ENCODE results near the gene TTC9C. TPM values are rescaled to one million over a fixed set of nuclear protein-coding genes. Genes with fewer than 3 reads are reported as not detected.
A peak's percentile ranks its signal among the peaks of the same experiment; 100 is the strongest.

Gene TTC9C
- total RNA-seq, 1 donor from 2014 or later = 35.7 TPM

GRCh38 chr11:62786318-62787004 is 58.2 kb downstream of the TTC9C start:
- H3K4me3 ChIP-seq (ENCODE audit: low read depth, low read length) = peak overlapping the region; percentile 93
- no peak for DNase-seq (ENCODE audit: low read depth)
- TF ChIP-seq CTCF (conservative IDR thresholded peaks at IDR 0.05; ENCODE audit: low read depth, low read length) = peak; percentile 93

GRCh38 chr11:62787005-62787759 is 58.9 kb downstream of the TTC9C start, which contains the start of gene TMEM179B:
TSS of gene TMEM179B (plus strand) at chr11:62787402. CDS start at chr11:62787432, 30 bp downstream.
- peak within 1 kb of the TSS; percentile 93 for H3K4me3 ChIP-seq (ENCODE audit: low read depth, low read length)
- peak; percentile 69 for DNase-seq (ENCODE audit: low read depth)
- peak; percentile 63 for TF ChIP-seq CTCF (conservative IDR thresholded peaks at IDR 0.05; ENCODE audit: low read depth, low read length)

Other genes starting within 250 kb of the TTC9C start
- 198 and 296 TPM in 2 replicates for gene AHNAK, start 181.7 kb upstream of the TTC9C start, total RNA-seq
- gene EEF1G, start 154.6 kb upstream of the TTC9C start, total RNA-seq = 2,115 and 2,170 TPM in 2 replicates
- gene TUT1, start 137.0 kb upstream of the TTC9C start, total RNA-seq = 9.4 and 10.1 TPM in 2 replicates
- gene MTA2, start 126.6 kb upstream of the TTC9C start, total RNA-seq = 109 and 153 TPM in 2 replicates
- 29.7 and 31.8 TPM in 2 replicates for gene EML3, start 115.7 kb upstream of the TTC9C start, total RNA-seq
- 1.2 and 1.4 TPM in 2 replicates for gene ROM1, start 115.2 kb upstream of the TTC9C start, total RNA-seq
- gene B3GAT3, start 106.5 kb upstream of the TTC9C start, total RNA-seq = 43.6 and 67.7 TPM in 2 replicates
- gene GANAB, start 81.9 kb upstream of the TTC9C start, total RNA-seq = 191 and 281 TPM in 2 replicates
- 19.4 and 26.5 TPM in 2 replicates for gene INTS5, start 75.2 kb upstream of the TTC9C start, total RNA-seq
- gene C11orf98, start 63.3 kb upstream of the TTC9C start, total RNA-seq = 125 and 129 TPM in 2 replicates
- 21.0 and 26.3 TPM in 2 replicates for gene CSKMT, start 63.2 kb upstream of the TTC9C start, total RNA-seq
- 18.6 and 27.9 TPM in 2 replicates for gene UQCC3, start 56.8 kb upstream of the TTC9C start, total RNA-seq
- gene LBHD1, start 56.2 kb upstream of the TTC9C start, total RNA-seq = 2.2 and 3.0 TPM in 2 replicates
- 162 and 235 TPM in 2 replicates for gene UBXN1, start 49.4 kb upstream of the TTC9C start, total RNA-seq
- gene LRRN4CL, start 39.0 kb upstream of the TTC9C start, total RNA-seq = not detected in 2 replicates
- gene BSCL2, start 21.1 kb upstream of the TTC9C start, total RNA-seq = 42.1 and 96.6 TPM in 2 replicates
- not detected in 2 replicates for gene GNG3, start 20.8 kb upstream of the TTC9C start, total RNA-seq
- gene HNRNPUL2, start 1.0 kb upstream of the TTC9C start, total RNA-seq = 8.0 and 8.5 TPM in 2 replicates
- 10.6 and 16.8 TPM in 2 replicates for gene ZBTB3, start 25.7 kb downstream of the TTC9C start, total RNA-seq
- 88.2 and 137 TPM in 2 replicates for gene POLR2G, start 33.1 kb downstream of the TTC9C start, total RNA-seq
- gene TAF6L, start 42.9 kb downstream of the TTC9C start, total RNA-seq = 12.4 and 26.8 TPM in 2 replicates
- gene TMEM179B, start 58.9 kb downstream of the TTC9C start, total RNA-seq = 52.8 and 97.7 TPM in 2 replicates
- gene TMEM223, start 63.5 kb downstream of the TTC9C start, total RNA-seq = 51.1 and 58.9 TPM in 2 replicates
- 49.4 and 56.3 TPM in 2 replicates for gene NXF1, start 77.0 kb downstream of the TTC9C start, total RNA-seq
- 21.2 and 28.6 TPM in 2 replicates for gene STX5, start 103.6 kb downstream of the TTC9C start, total RNA-seq
- gene TEX54, start 104.4 kb downstream of the TTC9C start, total RNA-seq = not detected in 2 replicates
- 55.3 and 87.4 TPM in 2 replicates for gene WDR74, start 111.1 kb downstream of the TTC9C start, total RNA-seq
- 97.4 and 219 TPM in 2 replicates for gene SLC3A2, start 152.4 kb downstream of the TTC9C start, total RNA-seq
- gene CHRM1, start 192.9 kb downstream of the TTC9C start, total RNA-seq = not detected in 2 replicates

Measured in epithelial cell of proximal tubule (primary cell).